Hematopoietic multipotent progenitor cell treated with erythropoietin and hydrocortisone succinate and interleukin-3 and kit ligand, for 17 days (in vitro differentiated cells): ENCODE data around the gene SPATA16.
"Not testable (repeated sequence)": the region's sequence is repeated elsewhere in the genome, so short reads cannot be mapped to it uniquely, and the experiment has no call there.

Experiments used
- DNase-seq: peaks from one replicate; pipeline ENCODE4 v3.0.0-alpha.2; 2015; ENCODE audit warnings: low spot score

SPATA16 gene

GRCh38 chr3:173004681-173005080, 136.4 kb downstream of the SPATA16 start:
- no peak for DNase-seq

- DNase-seq, result no peak
Measured at GRCh38 chr3:173003956-173004355, 137.1 kb downstream of the SPATA16 start.

GRCh38 chr3:173003471-173003870, 137.6 kb downstream of the SPATA16 start:
- no peak for DNase-seq

- no peak for DNase-seq
Measured at GRCh38 chr3:173001622-173002021, 139.4 kb downstream of the SPATA16 start.

GRCh38 chr3:173000553-173000952, 140.5 kb downstream of the SPATA16 start:
- DNase-seq, result no peak

DNA sequence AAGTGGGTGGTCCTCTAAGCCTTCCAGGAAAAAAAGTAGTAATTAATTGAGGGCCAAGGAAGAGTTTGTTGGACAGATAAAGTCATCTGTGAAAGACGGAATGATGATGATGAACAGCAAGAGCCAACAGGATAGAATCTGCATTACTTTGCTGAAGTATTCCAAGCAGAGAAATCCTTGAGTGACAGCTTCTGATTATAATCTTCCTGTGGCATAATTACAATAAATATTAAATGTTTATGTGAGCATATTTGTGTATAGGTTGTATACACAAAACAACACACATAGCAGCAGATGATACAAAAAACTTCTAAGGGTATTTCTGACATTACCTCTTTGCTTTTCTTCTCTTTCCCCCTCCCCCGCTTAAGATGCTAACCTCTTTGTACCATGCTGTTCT, 147.6 kb downstream of the SPATA16 start:
- no peak for DNase-seq

- no peak for DNase-seq
Measured at GRCh38 chr3:172991424-172991996, 149.5 kb downstream of the SPATA16 start.

GRCh38 chr3:172989373-172989772, 151.7 kb downstream of the SPATA16 start:
- no peak for DNase-seq

DNA sequence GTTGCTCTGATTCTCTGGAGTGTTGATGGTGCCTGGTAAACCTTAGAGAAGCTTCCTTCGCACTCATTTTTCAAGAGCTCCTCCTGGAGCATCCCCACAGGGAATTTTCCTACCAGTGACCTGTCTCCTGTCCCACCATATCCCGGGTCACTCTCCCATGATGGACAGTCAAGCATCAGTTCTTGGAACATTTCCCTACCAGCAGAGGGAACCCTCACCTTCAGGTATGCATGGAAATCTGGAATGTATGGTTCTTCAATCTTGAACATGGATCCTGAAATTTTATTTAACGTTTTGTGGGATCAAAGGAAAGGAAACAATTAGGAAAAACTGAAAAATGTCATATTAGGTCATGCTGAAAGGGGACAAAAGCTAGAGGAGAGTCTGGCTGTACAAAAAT, 153.8 kb downstream of the SPATA16 start:
- no peak for DNase-seq

DNA sequence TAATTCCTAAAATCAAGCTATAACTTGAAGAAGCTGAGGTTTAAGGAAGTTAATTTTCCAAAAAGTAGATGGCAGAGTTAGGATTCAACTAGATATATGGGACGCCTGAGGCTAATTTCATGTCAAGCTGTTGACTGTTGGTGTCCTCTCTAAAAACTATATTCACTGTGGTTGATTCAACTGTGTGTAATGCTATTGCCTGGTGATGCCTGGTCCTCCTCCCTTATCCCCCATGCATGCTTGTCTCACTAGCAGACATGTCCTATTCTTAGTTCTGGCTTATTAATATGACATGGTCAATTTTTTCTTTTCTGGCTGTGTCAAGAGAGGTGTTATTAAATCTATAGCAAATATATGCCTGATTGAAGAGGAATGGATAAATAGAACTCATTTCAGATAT, 156.1 kb downstream of the SPATA16 start:
- DNase-seq, result no peak

DNA sequence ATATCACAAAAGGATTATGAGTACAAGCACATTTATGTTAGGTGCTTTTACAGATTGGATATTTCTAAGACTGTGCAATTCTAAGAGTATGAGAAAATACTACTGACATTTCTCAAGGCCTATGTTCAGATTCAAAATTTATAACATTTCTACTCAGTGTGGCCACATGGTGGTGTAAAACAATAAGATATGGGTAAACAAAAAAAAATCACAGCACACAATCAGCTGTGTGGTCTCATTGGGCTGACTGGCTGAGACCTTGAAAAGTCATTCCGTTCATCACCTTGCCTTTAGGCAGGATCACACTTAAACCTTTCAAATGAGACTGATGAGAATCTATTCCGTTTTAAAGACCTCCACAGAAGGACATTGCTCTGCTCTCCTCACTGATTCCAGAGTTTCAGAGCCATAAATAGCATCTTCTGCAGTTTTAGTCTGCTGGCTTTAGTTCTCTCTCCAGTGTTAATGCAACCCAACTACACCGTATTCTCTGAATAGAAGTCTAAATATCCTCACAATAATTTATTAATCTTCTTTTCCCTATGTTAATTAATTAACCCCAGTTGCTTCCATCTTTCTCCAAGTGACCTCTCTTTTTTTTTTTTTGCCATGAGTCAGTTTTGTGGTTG, 158.2 kb downstream of the SPATA16 start:
- no peak for DNase-seq

DNA sequence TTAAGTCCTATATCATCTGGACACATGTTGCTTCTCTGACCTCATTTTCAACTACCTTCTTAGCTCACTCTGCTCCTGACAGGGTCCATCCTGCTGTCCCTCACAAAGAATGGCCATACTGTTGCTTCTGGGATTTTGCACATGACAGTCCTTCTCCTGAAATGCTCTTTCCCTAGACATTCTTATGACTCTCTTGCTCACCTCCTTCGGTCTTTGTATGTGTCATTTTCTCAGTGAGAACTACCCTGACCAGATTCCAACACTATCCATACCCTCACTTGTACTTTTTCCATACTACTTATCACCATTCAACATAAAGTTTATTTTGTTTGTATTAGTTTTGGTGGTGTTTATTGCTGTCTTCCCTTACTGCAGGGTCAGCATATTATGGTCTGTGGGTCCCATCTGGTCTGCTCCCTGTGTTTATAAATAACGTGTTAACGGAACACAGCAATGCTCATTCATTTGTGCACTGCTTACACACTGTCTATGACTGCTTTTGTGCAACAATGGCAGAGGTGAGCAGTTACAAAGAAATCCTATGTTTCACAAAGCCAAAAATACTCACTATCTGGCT, 159.5 kb downstream of the SPATA16 start:
- DNase-seq, result no peak

DNA sequence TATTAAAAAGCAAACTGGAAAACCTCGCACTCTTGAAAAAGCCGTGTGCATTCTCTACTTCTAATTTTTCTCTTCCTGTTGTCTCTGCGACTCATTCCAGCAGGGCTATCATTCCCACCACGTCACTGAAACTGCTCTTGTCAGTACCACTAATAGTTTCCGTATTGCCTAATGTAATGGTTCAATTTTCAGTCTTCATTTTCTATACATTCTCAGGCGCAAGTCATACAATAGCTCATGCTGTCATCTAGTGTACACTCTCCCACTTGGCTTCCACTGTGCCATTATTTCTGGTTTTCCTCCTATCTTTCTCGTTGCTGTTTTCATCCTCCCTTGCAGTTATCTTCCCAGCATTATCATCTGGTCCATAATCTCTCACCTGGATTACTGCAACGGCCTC, 160.2 kb downstream of the SPATA16 start:
- DNase-seq, result no peak

GRCh38 chr3:172977696-172978095, 163.3 kb downstream of the SPATA16 start:
- no peak for DNase-seq

DNA sequence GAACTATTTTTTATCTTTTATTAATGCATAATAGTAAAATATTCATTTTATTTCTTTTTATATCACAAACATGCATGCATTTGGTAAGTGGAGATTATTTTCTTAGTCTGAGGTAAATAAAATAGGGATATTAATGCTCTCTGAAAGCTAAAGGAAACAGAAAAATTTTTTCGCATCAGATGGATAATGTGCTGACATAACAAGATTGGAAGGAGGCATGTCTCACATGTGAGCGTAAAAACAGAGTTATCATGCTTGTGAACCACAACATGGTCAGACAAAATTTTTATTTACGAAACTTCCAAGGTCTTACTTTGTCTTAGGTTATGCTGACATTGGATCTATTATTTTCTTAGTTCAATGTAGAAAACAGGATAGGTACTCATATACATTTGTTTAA, 166.1 kb downstream of the SPATA16 start:
- DNase-seq, result no peak

DNA sequence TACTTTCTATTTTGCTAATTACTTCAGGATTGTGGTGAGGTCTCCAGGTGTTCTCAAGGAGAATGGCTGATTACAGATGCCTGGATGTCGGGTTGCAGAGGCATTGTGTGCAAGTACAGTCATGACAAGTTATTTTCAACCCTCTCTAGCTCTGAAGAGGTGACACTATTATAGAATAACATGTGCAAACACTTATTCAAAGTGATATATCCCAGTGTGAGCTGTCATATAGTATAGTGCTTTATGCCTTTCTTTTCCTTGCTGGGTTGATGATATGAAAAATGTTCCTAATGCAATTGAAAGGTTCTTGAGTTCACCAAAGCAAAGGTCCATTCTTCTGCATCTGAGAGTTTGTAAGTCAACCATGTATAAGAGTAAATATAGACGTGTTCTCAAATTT, 167.2 kb downstream of the SPATA16 start:
- no peak for DNase-seq

GRCh38 chr3:172972717-172973116, 168.3 kb downstream of the SPATA16 start:
- no peak for DNase-seq

GRCh38 chr3:172972067-172972466, 169.0 kb downstream of the SPATA16 start:
- DNase-seq, result no peak

GRCh38 chr3:172968646-172969045, 172.4 kb downstream of the SPATA16 start:
- no peak for DNase-seq

DNA sequence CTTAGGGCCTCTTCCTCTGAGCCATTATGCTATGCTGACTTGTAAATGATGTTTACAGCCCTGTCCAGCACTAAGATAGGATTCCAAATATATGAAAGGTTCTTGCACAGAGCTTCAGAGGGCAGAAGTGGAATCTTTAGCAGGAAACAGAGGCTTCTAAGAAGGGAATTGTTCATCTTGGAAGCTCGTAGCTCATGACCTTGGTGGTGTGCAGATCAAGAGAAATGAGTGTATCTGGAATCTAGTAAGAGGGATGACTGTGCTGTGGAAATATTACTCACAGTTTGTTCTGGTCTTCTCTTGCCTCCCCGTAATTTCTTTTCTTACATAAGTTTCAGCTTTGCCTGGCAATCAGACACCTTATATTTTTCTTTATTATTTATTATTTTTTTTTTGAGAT, 175.8 kb downstream of the SPATA16 start:
- no peak for DNase-seq

- not testable (repeated sequence) for DNase-seq
Measured at GRCh38 chr3:172960626-172961182, 180.3 kb downstream of the SPATA16 start.

DNA sequence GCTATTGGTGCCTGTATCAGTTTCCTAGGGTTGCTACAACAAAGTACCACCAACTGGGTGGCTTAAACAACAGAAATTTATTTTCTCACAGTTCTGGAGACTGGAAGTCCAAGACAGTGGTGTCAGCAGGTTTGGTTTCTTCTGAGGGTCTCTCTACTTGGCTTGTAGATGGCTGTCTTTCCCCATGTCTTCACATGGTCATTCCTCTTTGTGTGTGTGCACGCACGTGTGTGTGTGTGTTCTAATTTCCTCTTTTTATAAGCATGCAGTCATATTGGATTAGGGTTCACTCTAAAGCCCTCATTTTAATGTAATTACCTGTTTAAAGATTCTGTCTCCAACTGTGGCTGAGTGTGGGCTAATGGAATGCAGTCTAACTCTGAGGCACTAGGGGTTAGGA, 182.5 kb downstream of the SPATA16 start:
- no peak for DNase-seq

- DNase-seq, result no peak
Measured at GRCh38 chr3:172953571-172953970, 187.5 kb downstream of the SPATA16 start.

- DNase-seq, result no peak
Measured at GRCh38 chr3:172951511-172951910, 189.5 kb downstream of the SPATA16 start.
